GM21423 (cell line): ENCODE data around the gene VWC2L.

Experiments used
- ATAC-seq: cut with Tn5 transposase; IDR thresholded peaks from one replicate; pipeline ENCODE4 v1.9.1; 2021; ENCODE audit warnings: mild to moderate bottlenecking, moderate library complexity; ENCODE audit not compliant: unreplicated experiment

VWC2L gene

GRCh38 chr2:214410918-214411554, at the start of gene VWC2L:
TSS of gene VWC2L (plus strand) at chr2:214411054. CDS start at chr2:214414194, 3,140 bp downstream.
- no peak for ATAC-seq

- ATAC-seq = no peak
Measured at GRCh38 chr2:214361116-214361515, 49.7 kb upstream of the VWC2L start.

- no peak for ATAC-seq
Measured at GRCh38 chr2:214365549-214365948, 45.3 kb upstream of the VWC2L start.

GRCh38 chr2:214367171-214367570, 43.7 kb upstream of the VWC2L start:
- no peak for ATAC-seq

GRCh38 chr2:214376618-214377285, 34.1 kb upstream of the VWC2L start:
- no peak for ATAC-seq

- ATAC-seq = no peak
Measured at GRCh38 chr2:214377286-214377624, 33.6 kb upstream of the VWC2L start.

GRCh38 chr2:214378455-214379103, 32.3 kb upstream of the VWC2L start:
- ATAC-seq = no peak

GRCh38 chr2:214379227-214379626, 31.6 kb upstream of the VWC2L start:
- ATAC-seq = no peak

GRCh38 chr2:214380681-214381080, 30.2 kb upstream of the VWC2L start:
- no peak for ATAC-seq

GRCh38 chr2:214382229-214382628, 28.6 kb upstream of the VWC2L start:
- ATAC-seq = no peak

GRCh38 chr2:214386720-214387119, 24.1 kb upstream of the VWC2L start:
- ATAC-seq = no peak

GRCh38 chr2:214389334-214389733, 21.5 kb upstream of the VWC2L start:
- no peak for ATAC-seq

- no peak for ATAC-seq
Measured at GRCh38 chr2:214393796-214394195, 17.1 kb upstream of the VWC2L start.

GRCh38 chr2:214395040-214395439, 15.8 kb upstream of the VWC2L start:
- ATAC-seq = no peak

GRCh38 chr2:214401580-214401979, 9.3 kb upstream of the VWC2L start:
- ATAC-seq = no peak

GRCh38 chr2:214410128-214410775, 602 bp upstream of the VWC2L start:
- no peak for ATAC-seq

GRCh38 chr2:214412679-214413078, 1.8 kb downstream of the VWC2L start:
- no peak for ATAC-seq

GRCh38 chr2:214436470-214436869, 25.6 kb downstream of the VWC2L start:
- ATAC-seq = no peak

- no peak for ATAC-seq
Measured at GRCh38 chr2:214450118-214450894, 39.5 kb downstream of the VWC2L start.

- no peak for ATAC-seq
Measured at GRCh38 chr2:214451516-214452275, 40.8 kb downstream of the VWC2L start.
